T-cell (primary cell): ENCODE results near the gene MYO16. TPM values are rescaled to one million over a fixed set of nuclear protein-coding genes. Genes with fewer than 3 reads are reported as not detected.

ENCODE experiments used
- ATAC-seq, 4 experiments: fragments of 200-7000 bp in 3 of 4; fragments of 150-1000 bp in 1 of 4; cut with Tn5 transposase; replicated peaks in 1 of 4; 1 replicate in 3 of 4; 2 replicates in 1 of 4; pipeline ENCODE4 v1.10.0; 2021; ENCODE audit warnings: moderate library complexity in 3 of 4, mild to moderate bottlenecking in 2 of 4, moderate number of reproducible peaks in 1 of 4
- CTCF ChIA-PET, 2 donors: fragments of 300-600 bp; sonication (Branson Sonifier 250); formaldehyde crosslinking; loops; one replicate each; lab custom pipeline; 2022; ENCODE audit warnings: antibody characterized with exemption in 2 of 2; lab: Charles Lee
- POLR2A ChIA-PET, 2 donors: fragments of 300-600 bp; sonication (Branson Sonifier 250); formaldehyde crosslinking; loops; one replicate each; lab custom pipeline; 2022; ENCODE audit warnings: antibody characterized with exemption in 2 of 2; lab: Charles Lee
- DNase-seq, 35 experiments: peaks; one replicate each; pipeline versions ENCODE4 v3.0.0 to v3.0.0-alpha.2; 2013 to 2023
- H3K27ac ChIP-seq: one replicate; pipeline ENCODE4 v1.5.1; 2013; ENCODE audit warnings: low read length
- H3K27me3 ChIP-seq, 2 experiments: replicated peaks in 1 of 2; 1 replicate in 1 of 2; 2 replicates in 1 of 2; pipeline versions ENCODE4 v1.6.1 to v1.7.0; 2013; ENCODE audit warnings: low read length in 1 of 2, mixed read lengths in 1 of 2; ENCODE audit not compliant: control insufficient read depth in 2 of 2, insufficient read depth in 2 of 2; ENCODE audit errors: extremely low read depth in 1 of 2
- H3K36me3 ChIP-seq, 2 donors: 1 replicate in 1 of 2; 2 replicates in 1 of 2; pipeline versions ENCODE4 v1.6.1 to v1.7.0; 2013; ENCODE audit warnings: low read length in 1 of 2; ENCODE audit not compliant: control insufficient read depth in 2 of 2, insufficient read depth in 1 of 2; ENCODE audit errors: extremely low read depth in 1 of 2
- H3K4me1 ChIP-seq, 2 experiments: 1 replicate in 1 of 2; 2 replicates in 1 of 2; pipeline versions ENCODE4 v1.6.1 to v1.7.0; 2013; ENCODE audit warnings: low read length in 2 of 2, mixed read lengths in 1 of 2; ENCODE audit not compliant: insufficient read depth in 2 of 2, control insufficient read depth in 1 of 2; ENCODE audit errors: extremely low read depth in 1 of 2
- H3K4me3 ChIP-seq, 2 donors: 1 replicate in 1 of 2; 2 replicates in 1 of 2; pipeline versions ENCODE4 v1.5.1 to v1.7.0; 2013; ENCODE audit warnings: mild to moderate bottlenecking in 2 of 2, low read length in 1 of 2, moderate library complexity in 1 of 2; ENCODE audit not compliant: control insufficient read depth in 1 of 2; ENCODE audit errors: extremely low read depth in 1 of 2
- H3K9me3 ChIP-seq: 2 replicates; pipeline ENCODE4 v1.7.0; 2013
- H3K27ac Mint-ChIP-seq, 2 donors: one replicate each; pipeline ENCODE4 v1.8.0; 2020 to 2021; ENCODE audit warnings: mild to moderate bottlenecking in 2 of 2, mixed read lengths in 2 of 2
- H3K27me3 Mint-ChIP-seq, 2 donors: one replicate each; pipeline ENCODE4 v1.8.0; 2021 to 2022; ENCODE audit warnings: mixed read lengths in 2 of 2
- H3K36me3 Mint-ChIP-seq: one replicate; pipeline ENCODE4 v1.8.0; 2021; ENCODE audit warnings: mixed read lengths
- H3K4me1 Mint-ChIP-seq, 3 donors: one replicate each; pipeline ENCODE4 v1.8.0; 2020 to 2022; ENCODE audit warnings: mixed read lengths in 3 of 3, mild to moderate bottlenecking in 1 of 3
- H3K4me3 Mint-ChIP-seq, 3 donors: one replicate each; pipeline ENCODE4 v1.8.0; 2020 to 2022; ENCODE audit warnings: mild to moderate bottlenecking in 3 of 3, mixed read lengths in 3 of 3, moderate library complexity in 3 of 3
- H3K9me3 Mint-ChIP-seq, 3 donors: one replicate each; pipeline ENCODE4 v1.8.0; 2020 to 2022; ENCODE audit warnings: mixed read lengths in 3 of 3
- WGBS: methylation state at CpG from one replicate; pipeline ENCODE4 v1.1.5; 2013; ENCODE audit warnings: missing lambda C conversion rate; ENCODE audit not compliant: insufficient coverage; 5-methylcytosine and 5-hydroxymethylcytosine counted together
- total RNA-seq, 35 experiments: library from RNA in 6 of 35; stranded (reverse) in 6 of 35; fragments of 120-200 nt in 1 of 35; gene quantifications; one replicate each; pipeline versions ENCODE4 v1.2.1 to v1.2.4 and lab custom pipeline; 2013 to 2026

MYO16 gene
- total RNA-seq, 5 donors from 2014 or later (not counting 1 experiment from before 2014, with no cell fraction given): 0.20 to 2.0 (median 1.1) TPM

- no peak overlapping the region for H3K4me3 ChIP-seq
- ATAC-seq (no peak), DNase-seq (no peak)
- ChIA-PET POLR2A (no interaction called here), CTCF (no interaction called here)
- Mint-ChIP-seq H3K4me1 (no peaks in the 10 kb centered on the region), H3K27me3 (peaks cover 4 to 16% of the 10 kb centered on the region in 2 donors), H3K36me3 (no peaks in the 10 kb centered on the region), H3K9me3 (peaks cover 3 to 8% (median 7%) of the 10 kb centered on the region in 3 donors), H3K27ac (no peak overlapping the region), H3K4me3 (no peak overlapping the region)
- no peaks in the 10 kb centered on the region for H3K27me3 ChIP-seq
- H3K27ac ChIP-seq: no peak overlapping the region
- H3K36me3 ChIP-seq: no peaks in the 10 kb centered on the region
- no peaks in the 10 kb centered on the region for H3K9me3 ChIP-seq
- no CpG with 5 or more reads among the region's 2 CpGs for WGBS
- H3K4me1 ChIP-seq: no peaks in the 10 kb centered on the region
These were observed 113.5 kb downstream of the MYO16 start for GRCh38 chr13:108742701-108743451.

GRCh38 chr13:108743522-108743921, 114.1 kb downstream of the MYO16 start:
- no peak overlapping the region for H3K27ac ChIP-seq
- H3K36me3 ChIP-seq: no peaks in the 10 kb centered on the region
- no CpG with 5 or more reads among the region's 4 CpGs for WGBS
- no peak for ATAC-seq
- no peaks in the 10 kb centered on the region for H3K9me3 ChIP-seq
- peaks cover 4 to 16% of the 10 kb centered on the region in 2 donors for H3K27me3 Mint-ChIP-seq
- no peak overlapping the region for H3K4me3 Mint-ChIP-seq
- POLR2A ChIA-PET: interaction anchor here in 1 of 2 donors (0.5 kb wide), 1 partner anchor 598 kb away, joined by 9 read pairs; no protein-coding TSS in a partner anchor
- DNase-seq: no peak
- no peak overlapping the region for H3K4me3 ChIP-seq
- CTCF ChIA-PET: no interaction called here
- no peaks in the 10 kb centered on the region for H3K27me3 ChIP-seq
- peaks cover 3 to 8% (median 7%) of the 10 kb centered on the region in 3 donors for H3K9me3 Mint-ChIP-seq
- no peak overlapping the region for H3K27ac Mint-ChIP-seq
- H3K36me3 Mint-ChIP-seq: no peaks in the 10 kb centered on the region
- no peaks in the 10 kb centered on the region for H3K4me1 ChIP-seq
- H3K4me1 Mint-ChIP-seq: no peaks in the 10 kb centered on the region

- no peaks in the 10 kb centered on the region for H3K4me1 Mint-ChIP-seq
- H3K4me3 Mint-ChIP-seq: no peak overlapping the region
- ChIA-PET CTCF (no interaction called here), POLR2A (no interaction called here)
- H3K9me3 Mint-ChIP-seq: no peaks in the 10 kb centered on the region
- ATAC-seq: no peak
- H3K36me3 ChIP-seq: no peaks in the 10 kb centered on the region
- no peak for DNase-seq
- no peak overlapping the region for H3K4me3 ChIP-seq
- no peak overlapping the region for H3K27ac ChIP-seq
- H3K4me1 ChIP-seq: no peaks in the 10 kb centered on the region
- no peak overlapping the region for H3K27ac Mint-ChIP-seq
- no peaks in the 10 kb centered on the region for H3K9me3 ChIP-seq
- H3K27me3 ChIP-seq: no peaks in the 10 kb centered on the region
- no CpG with 5 or more reads among the region's 1 CpG for WGBS
- H3K27me3 Mint-ChIP-seq: peaks cover 4 to 9% of the 10 kb centered on the region in 2 donors
- H3K36me3 Mint-ChIP-seq: no peaks in the 10 kb centered on the region
These were observed 118.4 kb downstream of the MYO16 start for GRCh38 chr13:108747843-108748242.

- POLR2A ChIA-PET: no interaction called here
- ATAC-seq (no peak), DNase-seq (no peak)
- Histone ChIP-seq H3K4me3 (no peak overlapping the region), H3K4me1 (no peaks in the 10 kb centered on the region), H3K36me3 (no peaks in the 10 kb centered on the region), H3K27ac (no peak overlapping the region), H3K9me3 (no peaks in the 10 kb centered on the region), H3K27me3 (no peaks in the 10 kb centered on the region)
- no peaks in the 10 kb centered on the region for H3K36me3 Mint-ChIP-seq
- H3K4me1 Mint-ChIP-seq: peaks cover 0 to 2% (median 0%) of the 10 kb centered on the region in 3 donors
- no CpG with 5 or more reads among the region's 4 CpGs for WGBS
- no peaks in the 10 kb centered on the region for H3K9me3 Mint-ChIP-seq
- no peaks in the 10 kb centered on the region for H3K27me3 Mint-ChIP-seq
- CTCF ChIA-PET: interaction anchor here in 1 of 2 donors (0.6 kb wide), 1 partner anchor 14 kb away, joined by 3 read pairs; no protein-coding TSS in a partner anchor
- H3K4me3 Mint-ChIP-seq: no peak overlapping the region
- H3K27ac Mint-ChIP-seq: no peak overlapping the region
These were observed 122.9 kb downstream of the MYO16 start for GRCh38 chr13:108752276-108752675.

GRCh38 chr13:108755083-108755482, 125.7 kb downstream of the MYO16 start:
- no peaks in the 10 kb centered on the region for H3K4me1 ChIP-seq
- ChIA-PET CTCF (no interaction called here), POLR2A (no interaction called here)
- Mint-ChIP-seq H3K36me3 (no peaks in the 10 kb centered on the region), H3K27me3 (no peaks in the 10 kb centered on the region), H3K4me3 (no peak overlapping the region), H3K4me1 (peaks cover 0 to 2% (median 0%) of the 10 kb centered on the region in 3 donors), H3K27ac (no peak overlapping the region), H3K9me3 (no peaks in the 10 kb centered on the region)
- H3K36me3 ChIP-seq: no peaks in the 10 kb centered on the region
- H3K27me3 ChIP-seq: no peaks in the 10 kb centered on the region
- DNase-seq (no peak), ATAC-seq (no peak)
- H3K4me3 ChIP-seq: no peak overlapping the region
- no peak overlapping the region for H3K27ac ChIP-seq
- H3K9me3 ChIP-seq: no peaks in the 10 kb centered on the region

- no peaks in the 10 kb centered on the region for H3K36me3 ChIP-seq
- no peaks in the 10 kb centered on the region for H3K4me1 ChIP-seq
- no peak overlapping the region for H3K27ac Mint-ChIP-seq
- POLR2A ChIA-PET: no interaction called here
- H3K4me3 Mint-ChIP-seq: no peak overlapping the region
- no peaks in the 10 kb centered on the region for H3K9me3 Mint-ChIP-seq
- CTCF ChIA-PET: no interaction called here
- no peak for ATAC-seq
- H3K36me3 Mint-ChIP-seq: no peaks in the 10 kb centered on the region
- DNase-seq: no peak
- peaks cover 0 to 4% of the 10 kb centered on the region in 2 donors for H3K27me3 Mint-ChIP-seq
- no CpG with 5 or more reads among the region's 1 CpG for WGBS
- no peak overlapping the region for H3K4me3 ChIP-seq
- no peaks in the 10 kb centered on the region for H3K9me3 ChIP-seq
- no peaks in the 10 kb centered on the region for H3K27me3 ChIP-seq
- no peak overlapping the region for H3K27ac ChIP-seq
- no peaks in the 10 kb centered on the region for H3K4me1 Mint-ChIP-seq
These were observed 130.7 kb downstream of the MYO16 start for GRCh38 chr13:108760129-108760528.
